ENCODE measurements around the gene STEAP4. TPM values are rescaled to one million over a fixed set of nuclear protein-coding genes. Genes with fewer than 3 reads are reported as not detected.

The STEAP4 gene
- total RNA-seq (2021) (0.09 to 0.18 TPM (median 0.17 TPM) in 3 replicates), Bru-seq, nascent RNA (percentile 8 among the genes with signal in this experiment)
- long read RNA-seq, experiment 1, full-length matches to known transcripts: 1 of 3 reads
- long read RNA-seq, experiment 1, partial matches to known transcripts: 2 of 3 reads
- long read RNA-seq, experiment 1, other reads (novel, unspliced or antisense): 0 of 3 reads
- long read RNA-seq, experiment 2: 0 reads
- long read RNA-seq, experiment 3: 0 reads

DNA sequence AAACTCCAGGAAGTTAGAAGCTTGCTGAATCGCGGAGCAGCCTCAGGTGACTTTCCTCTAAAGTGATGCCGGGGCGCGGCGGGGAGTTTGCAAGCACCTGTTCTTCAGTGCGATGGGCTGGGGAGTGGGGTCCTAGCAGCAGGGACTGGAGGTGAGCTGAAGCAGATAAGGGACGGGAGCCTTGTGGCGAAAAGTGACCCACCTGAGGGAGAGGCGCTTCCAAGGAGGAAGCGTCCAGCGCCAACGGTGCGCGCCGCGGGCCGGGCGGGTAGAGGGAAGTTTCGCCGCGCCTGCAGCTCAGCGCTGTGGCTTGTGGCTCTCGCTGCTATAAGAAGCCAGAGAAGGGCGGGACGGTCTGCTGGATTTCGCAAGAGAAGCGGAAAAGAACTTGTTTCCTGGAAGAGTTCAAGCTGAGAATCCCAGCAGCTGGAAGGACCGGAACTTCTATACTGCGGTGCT is at the start of gene STEAP4:
TSS of gene STEAP4 (minus strand) at position 305 of the 459 bp plus-strand sequence. CDS start 22,625 bp downstream, outside the sequence.
- peak within 1 kb of the TSS; percentile 80 for H3K4me3 Mint-ChIP-seq
- peaks cover 4% of the 10 kb centered on the region for H3K9me3 Mint-ChIP-seq
- H3K4me1 Mint-ChIP-seq: peaks cover 10% of the 10 kb centered on the region
- H3K27ac Mint-ChIP-seq: no peak within 1 kb of the TSS
- H3K36me3 Mint-ChIP-seq: no peaks in the 10 kb centered on the region
- POLR2A ChIA-PET: interaction anchor here (0.6 kb wide), 1 partner anchor 456 kb away, joined by 3 read pairs; no protein-coding TSS in a partner anchor
- peaks cover 25% of the 10 kb centered on the region for H3K27me3 Mint-ChIP-seq (ENCODE audit: low read depth)
- TF ChIP-seq, protein P1, sequence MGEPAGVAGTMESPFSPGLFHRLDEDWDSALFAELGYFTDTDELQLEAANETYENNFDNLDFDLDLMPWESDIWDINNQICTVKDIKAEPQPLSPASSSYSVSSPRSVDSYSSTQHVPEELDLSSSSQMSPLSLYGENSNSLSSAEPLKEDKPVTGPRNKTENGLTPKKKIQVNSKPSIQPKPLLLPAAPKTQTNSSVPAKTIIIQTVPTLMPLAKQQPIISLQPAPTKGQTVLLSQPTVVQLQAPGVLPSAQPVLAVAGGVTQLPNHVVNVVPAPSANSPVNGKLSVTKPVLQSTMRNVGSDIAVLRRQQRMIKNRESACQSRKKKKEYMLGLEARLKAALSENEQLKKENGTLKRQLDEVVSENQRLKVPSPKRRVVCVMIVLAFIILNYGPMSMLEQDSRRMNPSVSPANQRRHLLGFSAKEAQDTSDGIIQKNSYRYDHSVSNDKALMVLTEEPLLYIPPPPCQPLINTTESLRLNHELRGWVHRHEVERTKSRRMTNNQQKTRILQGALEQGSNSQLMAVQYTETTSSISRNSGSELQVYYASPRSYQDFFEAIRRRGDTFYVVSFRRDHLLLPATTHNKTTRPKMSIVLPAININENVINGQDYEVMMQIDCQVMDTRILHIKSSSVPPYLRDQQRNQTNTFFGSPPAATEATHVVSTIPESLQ (CRISPR knock-in tag; IDR thresholded peaks at IDR 0.05): no peak
- TF ChIP-seq MXD4 (CRISPR knock-in tag; IDR thresholded peaks at IDR 0.05; ENCODE audit: borderline replicate concordance) (no peak), ZNF423 (CRISPR knock-in tag; IDR thresholded peaks at IDR 0.05) (peak; percentile 39; the same call in 1 of the 2 replicates), ATF3 (CRISPR knock-in tag; conservative IDR thresholded peaks at IDR 0.05) (no peak), USF2 (CRISPR knock-in tag; IDR thresholded peaks at IDR 0.05) (0 out of 2 replicates have a peak, but pooled peaks have one; percentile 14), FOXJ3 (CRISPR knock-in tag; IDR thresholded peaks at IDR 0.05; ENCODE audit: borderline replicate concordance) (no peak), TEAD4 (CRISPR knock-in tag; IDR thresholded peaks at IDR 0.05) (no peak), TP53 (CRISPR knock-in tag; IDR thresholded peaks at IDR 0.05) (no peak), CBFB (CRISPR knock-in tag; IDR thresholded peaks at IDR 0.05; ENCODE audit: low read depth) (0 out of 2 replicates have a peak, but pooled peaks have one; percentile 24), ETV6 (CRISPR knock-in tag; IDR thresholded peaks at IDR 0.05) (peak; percentile 95; the same call in 1 of the 2 replicates)
- TF ChIP-seq, protein P2, sequence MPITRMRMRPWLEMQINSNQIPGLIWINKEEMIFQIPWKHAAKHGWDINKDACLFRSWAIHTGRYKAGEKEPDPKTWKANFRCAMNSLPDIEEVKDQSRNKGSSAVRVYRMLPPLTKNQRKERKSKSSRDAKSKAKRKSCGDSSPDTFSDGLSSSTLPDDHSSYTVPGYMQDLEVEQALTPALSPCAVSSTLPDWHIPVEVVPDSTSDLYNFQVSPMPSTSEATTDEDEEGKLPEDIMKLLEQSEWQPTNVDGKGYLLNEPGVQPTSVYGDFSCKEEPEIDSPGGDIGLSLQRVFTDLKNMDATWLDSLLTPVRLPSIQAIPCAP (CRISPR knock-in tag; IDR thresholded peaks at IDR 0.05): no peak
- TF ChIP-seq, protein P3, sequence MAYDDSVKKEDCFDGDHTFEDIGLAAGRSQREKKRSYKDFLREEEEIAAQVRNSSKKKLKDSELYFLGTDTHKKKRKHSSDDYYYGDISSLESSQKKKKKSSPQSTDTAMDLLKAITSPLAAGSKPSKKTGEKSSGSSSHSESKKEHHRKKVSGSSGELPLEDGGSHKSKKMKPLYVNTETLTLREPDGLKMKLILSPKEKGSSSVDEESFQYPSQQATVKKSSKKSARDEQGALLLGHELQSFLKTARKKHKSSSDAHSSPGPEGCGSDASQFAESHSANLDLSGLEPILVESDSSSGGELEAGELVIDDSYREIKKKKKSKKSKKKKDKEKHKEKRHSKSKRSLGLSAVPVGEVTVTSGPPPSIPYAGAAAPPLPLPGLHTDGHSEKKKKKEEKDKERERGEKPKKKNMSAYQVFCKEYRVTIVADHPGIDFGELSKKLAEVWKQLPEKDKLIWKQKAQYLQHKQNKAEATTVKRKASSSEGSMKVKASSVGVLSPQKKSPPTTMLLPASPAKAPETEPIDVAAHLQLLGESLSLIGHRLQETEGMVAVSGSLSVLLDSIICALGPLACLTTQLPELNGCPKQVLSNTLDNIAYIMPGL (CRISPR knock-in tag; IDR thresholded peaks at IDR 0.05): peak; percentile 49; the same call in 1 of the 2 replicates
- peak; percentile 71 for DNase-seq (ENCODE audit: low spot score)
- ATAC-seq: peak; percentile 93
- CTCF ChIA-PET: interaction anchor here (1.0 to 1.6 kb wide), 2 partner anchors 39 to 63 kb away, joined by 5 to 7 read pairs; no protein-coding TSS in a partner anchor

DNA sequence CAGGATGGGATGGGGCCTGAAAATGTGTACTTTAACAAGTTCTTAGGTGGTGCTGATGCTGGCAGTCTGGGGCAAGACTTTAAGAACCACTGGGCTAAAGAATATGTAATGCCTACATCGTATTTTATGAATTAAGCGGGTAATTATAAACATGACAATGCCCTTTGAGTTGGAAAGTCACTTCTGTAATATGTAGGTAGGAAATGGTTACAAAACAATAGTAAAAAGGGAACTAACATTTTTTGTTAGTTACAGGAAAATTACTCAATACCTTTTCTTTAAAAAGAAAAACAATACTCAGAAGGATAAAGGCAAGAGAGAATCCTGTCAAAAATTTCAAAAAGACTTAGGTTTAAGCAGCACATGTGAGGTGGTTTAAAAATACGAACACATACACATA is 48.3 kb upstream of the STEAP4 start:
- Mint-ChIP-seq H3K4me1 (no peaks in the 10 kb centered on the region), H3K4me3 (no peak overlapping the region), H3K27ac (no peak overlapping the region), H3K9me3 (peaks cover 4% of the 10 kb centered on the region; the same call in 1 of the 2 replicates), H3K27me3 (ENCODE audit: low read depth) (no peaks in the 10 kb centered on the region), H3K36me3 (no peaks in the 10 kb centered on the region)
- DNase-seq (ENCODE audit: low spot score) (no peak), ATAC-seq (no peak)
- ChIA-PET POLR2A (no interaction called here), CTCF (no interaction called here)
- no peak for TF ChIP-seq ZNF121 (CRISPR knock-in tag; IDR thresholded peaks at IDR 0.05)
- no peak for TF ChIP-seq NFE2L1 (CRISPR knock-in tag; IDR thresholded peaks at IDR 0.05)
- no peak for TF ChIP-seq SOX15 (CRISPR knock-in tag; IDR thresholded peaks at IDR 0.05)
- no peak for TF ChIP-seq KAT7 (CRISPR knock-in tag; IDR thresholded peaks at IDR 0.05; ENCODE audit: borderline replicate concordance)
- no peak for TF ChIP-seq CREM (CRISPR knock-in tag; IDR thresholded peaks at IDR 0.05)
- no peak for TF ChIP-seq USF2 (CRISPR knock-in tag; IDR thresholded peaks at IDR 0.05)
- TF ChIP-seq SMAD3 (CRISPR knock-in tag; IDR thresholded peaks at IDR 0.05; ENCODE audit: borderline replicate concordance): no peak
- no peak for TF ChIP-seq ZBTB21 (CRISPR knock-in tag; IDR thresholded peaks at IDR 0.05; ENCODE audit: borderline replicate concordance)
- TF ChIP-seq STAT6 (CRISPR knock-in tag; conservative IDR thresholded peaks at IDR 0.05; ENCODE audit: low read depth): no peak
- no peak for TF ChIP-seq CREB1 (CRISPR knock-in tag; IDR thresholded peaks at IDR 0.05)
- no peak for TF ChIP-seq NR2C2 (CRISPR knock-in tag; IDR thresholded peaks at IDR 0.05)
- no peak for TF ChIP-seq ZNF263 (CRISPR knock-in tag; IDR thresholded peaks at IDR 0.05; ENCODE audit: low read depth)
- TF ChIP-seq E2F5 (CRISPR knock-in tag; IDR thresholded peaks at IDR 0.05): no peak
